Esophagus squamous epithelium (tissue), 5 donors: ENCODE results near the gene PLPPR2. TPM values are rescaled to one million over a fixed set of nuclear protein-coding genes. Genes with fewer than 3 reads are reported as not detected.
A peak's percentile ranks its signal among the peaks of the same experiment; 100 is the strongest.
"Not testable (repeated sequence)": the region's sequence is repeated elsewhere in the genome, so short reads cannot be mapped to it uniquely, and the experiment has no call there.

Experiments
- DNase-seq: peaks from one replicate; lab custom pipeline; 2025; lab: John Stamatoyannopoulos, UW
- H3K27ac ChIP-seq, 4 donors: fragments of 200-600 bp; sonication (generic); one replicate each; pipeline ENCODE4 v1.5.1; 2016 to 2019; ENCODE audit warnings: mild to moderate bottlenecking in 1 of 4
- H3K27me3 ChIP-seq, 4 donors: fragments of 200-600 bp; sonication (generic); 1 replicate in 3 of 4; 2 replicates in 1 of 4; pipeline versions ENCODE4 v1.5.1 to v1.6.0; 2017 to 2021; ENCODE audit warnings: antibody characterized with exemption in 1 of 4
- H3K36me3 ChIP-seq, 3 donors: fragments of 200-600 bp; sonication (generic); one replicate each; pipeline ENCODE4 v1.5.1; 2016 to 2019
- H3K4me1 ChIP-seq, 3 donors: fragments of 200-600 bp; sonication (generic); one replicate each; pipeline ENCODE4 v1.5.1; 2017 to 2019
- H3K4me3 ChIP-seq, 4 donors: fragments of 200-600 bp; sonication (generic); 1 replicate in 3 of 4; 2 replicates in 1 of 4; pipeline ENCODE4 v1.5.1; 2016 to 2019; ENCODE audit warnings: mild to moderate bottlenecking in 2 of 4, moderate library complexity in 1 of 4
- H3K9me3 ChIP-seq, 3 donors: fragments of 200-600 bp; sonication (generic); one replicate each; pipeline ENCODE4 v1.5.1; 2016 to 2019
- CTCF ChIP-seq, 6 experiments: fragments of 450-650 bp in 4 of 6; fragments of 200-600 bp in 2 of 6; sonication (generic) in 2 of 6; IDR thresholded peaks; one replicate each; pipeline ENCODE4 v1.5.1; 2016 to 2019; ENCODE audit warnings: antibody characterized with exemption in 6 of 6, mild to moderate bottlenecking in 4 of 6, moderate library complexity in 4 of 6
- POLR2A ChIP-seq, 4 donors: fragments of 450-650 bp; IDR thresholded peaks; one replicate each; pipeline ENCODE4 v1.6.1; 2017; ENCODE audit warnings: antibody characterized with exemption in 4 of 4, mild to moderate bottlenecking in 4 of 4, moderate library complexity in 3 of 4
- WGBS, 2 donors: methylation state at CpG; one replicate each; pipeline ENCODE4 v1.1.5; 2018; 5-methylcytosine and 5-hydroxymethylcytosine counted together
- intact Hi-C: fragments of 100-400 bp; cut with DNase I; formaldehyde crosslinking; loops from one replicate; pipeline ENCODE4 v1.15.0; 2022
- total RNA-seq, 4 donors: library from RNA; depleted of rRNA; stranded (reverse); fragments of >200 nt; gene quantifications; one replicate each; pipeline ENCODE4 v1.1.0, GENCODE V29; 2016
- donor health status: DM: yes; HTN: yes; CAD: no.

Gene PLPPR2
- total RNA-seq, 4 donors from 2014 or later = 5.1 to 14.2 (median 9.7) TPM

DNA sequence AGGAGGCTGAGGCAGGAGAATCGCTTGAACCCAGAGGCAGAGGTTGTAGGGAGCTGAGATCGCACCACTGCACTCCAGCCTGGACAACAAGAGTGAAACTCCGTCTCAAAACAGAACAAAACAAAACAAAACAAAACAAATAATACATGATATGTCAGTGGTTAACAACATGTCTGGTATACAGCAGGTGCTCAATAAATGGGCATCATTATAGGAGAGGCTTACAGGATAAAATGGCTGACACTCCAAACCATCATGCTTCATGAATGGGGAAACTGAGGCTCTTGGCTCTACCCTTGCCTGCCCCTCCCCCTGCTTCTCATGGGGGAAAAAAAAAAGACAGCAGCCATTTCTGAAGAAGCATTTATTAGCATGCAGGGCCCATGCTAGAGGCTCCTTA lies 12.8 kb upstream of the PLPPR2 start:
- WGBS, 2 donors = 89 to 91% methylated on average over 3 of the region's 3 CpGs
- DNase-seq = no peak
- no peak overlapping the region for H3K27ac ChIP-seq
- H3K27me3 ChIP-seq = no peaks in the 10 kb centered on the region
- H3K4me3 ChIP-seq = no peak overlapping the region
- peaks cover 0 to 23% (median 0%) of the 10 kb centered on the region in 3 donors for H3K36me3 ChIP-seq
- no peaks in the 10 kb centered on the region for H3K9me3 ChIP-seq
- TF ChIP-seq POLR2A (IDR thresholded peaks at IDR 0.05) = no peak
- H3K4me1 ChIP-seq = peaks cover 42 to 75% (median 48%) of the 10 kb centered on the region in 3 donors
- intact Hi-C loops = no loop called here

DNA sequence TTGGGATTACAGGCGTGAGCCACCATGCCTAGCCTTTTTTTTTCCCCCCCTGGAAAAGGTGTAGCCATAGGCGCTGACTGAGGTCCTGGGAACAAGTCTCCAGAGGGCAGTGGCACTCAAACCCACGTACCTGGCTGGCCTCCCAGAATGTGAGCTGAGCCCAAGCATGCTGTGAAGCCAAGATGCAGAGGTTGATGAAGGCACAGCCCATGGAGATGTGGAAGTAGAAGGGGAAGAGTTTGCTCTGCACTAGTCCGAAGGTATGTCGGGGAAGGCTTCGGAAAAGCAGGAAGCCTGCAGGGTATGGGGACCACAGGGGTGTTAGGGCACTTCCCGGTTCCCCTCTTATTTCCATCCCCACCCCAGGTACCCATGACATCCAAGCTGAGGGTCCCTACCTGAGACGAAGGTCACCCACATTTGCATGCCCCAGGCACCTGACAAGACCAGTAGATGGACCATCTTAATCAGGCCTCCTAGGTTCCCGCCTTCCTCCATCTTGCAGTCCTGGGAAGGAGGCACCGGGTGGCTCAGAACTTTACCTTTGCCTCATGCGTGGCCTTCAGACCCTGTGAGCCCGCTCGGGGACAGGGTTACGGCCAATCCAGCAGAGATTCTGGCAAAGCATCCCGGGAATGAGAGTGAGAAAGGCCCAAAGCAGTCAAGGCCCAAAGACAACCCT lies 10.0 kb upstream of the PLPPR2 start:
- H3K4me3 ChIP-seq = peak overlapping the region; percentile 56 to 91 (median 79)

GRCh38 chr19:11346104-11346940 lies 8.9 kb upstream of the PLPPR2 start, which contains the start of the genes CCDC159 and TMEM205:
Gene CCDC159 (plus strand): TSS chr19:11346519. CDS start chr19:11346607, 88 bp downstream.
Gene TMEM205 (minus strand): TSS chr19:11346268. CDS start chr19:11345619, 649 bp downstream.
- intact Hi-C loops = no loop called here
- Histone ChIP-seq H3K9me3 (no peaks in the 10 kb centered on the region), H3K36me3 (peaks cover 0 to 16% (median 0%) of the 10 kb centered on the region in 3 donors), H3K4me1 (peaks cover 27 to 47% (median 33%) of the 10 kb centered on the region in 3 donors), H3K27ac (peak within 1 kb of the TSS; percentile 85 to 94 (median 88)), H3K27me3 (no peaks in the 10 kb centered on the region), H3K4me3 (peak within 1 kb of the TSS; percentile 56 to 91 (median 79))
- DNase-seq = peak; percentile 89
- no peak for TF ChIP-seq CTCF (IDR thresholded peaks at IDR 0.05)
- TF ChIP-seq POLR2A (IDR thresholded peaks at IDR 0.05) = peak in 3 of 4 donors; percentile 73 to 78 (median 78)
- WGBS, 2 donors = 0 to 1% methylated on average over 19 to 24 of the region's 50 CpGs

More for the DNA sequence above, 10.0 kb upstream of the PLPPR2 start:
- no peaks in the 10 kb centered on the region for H3K9me3 ChIP-seq
- peak overlapping the region; percentile 85 to 94 (median 88) for H3K27ac ChIP-seq
- no peak for DNase-seq
- TF ChIP-seq POLR2A (IDR thresholded peaks at IDR 0.05) (no peak), CTCF (IDR thresholded peaks at IDR 0.05) (no peak)
- WGBS, 2 donors = 38 to 43% methylated on average over 5 to 10 of the region's 15 CpGs
- no peaks in the 10 kb centered on the region for H3K27me3 ChIP-seq
- H3K36me3 ChIP-seq = peaks cover 0 to 18% (median 0%) of the 10 kb centered on the region in 3 donors
- intact Hi-C loops = no loop called here
- H3K4me1 ChIP-seq = peaks cover 27 to 50% (median 33%) of the 10 kb centered on the region in 3 donors

GRCh38 chr19:11347546-11348039 lies 7.6 kb upstream of the PLPPR2 start:
- TF ChIP-seq POLR2A (IDR thresholded peaks at IDR 0.05) = no peak
- no peak for TF ChIP-seq CTCF (IDR thresholded peaks at IDR 0.05)
- H3K4me3 ChIP-seq = no peak overlapping the region
- intact Hi-C loops = no loop called here
- WGBS, 2 donors = 69 to 71% methylated on average over 3 to 6 of the region's 7 CpGs
- H3K27ac ChIP-seq = peak overlapping the region in 1 of 4 donors; percentile 86
- no peak for DNase-seq
- H3K36me3 ChIP-seq = peaks cover 0 to 4% (median 0%) of the 10 kb centered on the region in 3 donors
- no peaks in the 10 kb centered on the region for H3K27me3 ChIP-seq
- peaks cover 27 to 47% (median 33%) of the 10 kb centered on the region in 3 donors for H3K4me1 ChIP-seq
- H3K9me3 ChIP-seq = no peaks in the 10 kb centered on the region

DNA sequence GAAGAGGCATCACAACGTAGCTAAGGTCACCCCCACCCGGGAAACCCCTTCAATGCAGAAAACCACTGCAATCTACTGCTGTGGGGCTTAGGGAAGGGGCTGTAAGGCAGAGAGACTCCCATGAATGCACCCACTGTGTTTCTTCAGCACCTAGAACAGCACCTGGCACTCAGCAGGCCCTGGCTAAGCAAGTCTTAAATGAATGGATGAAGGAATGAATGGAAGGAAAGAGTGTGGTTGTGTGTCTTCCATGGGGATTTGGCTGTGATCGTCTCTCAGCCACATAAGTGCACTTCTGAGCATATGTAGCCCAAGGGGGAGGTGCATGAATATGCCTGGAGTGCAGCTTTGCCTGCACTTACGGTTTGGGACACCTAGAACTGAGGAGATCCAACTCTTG lies 6.1 kb upstream of the PLPPR2 start:
- 76 to 83% methylated on average over 2 of the region's 4 CpGs for WGBS, 2 donors
- no peaks in the 10 kb centered on the region for H3K27me3 ChIP-seq
- no peak overlapping the region for H3K27ac ChIP-seq
- H3K36me3 ChIP-seq = no peaks in the 10 kb centered on the region
- no peak overlapping the region for H3K4me3 ChIP-seq
- H3K9me3 ChIP-seq = no peaks in the 10 kb centered on the region
- H3K4me1 ChIP-seq = peaks cover 17 to 31% (median 22%) of the 10 kb centered on the region in 3 donors
- intact Hi-C loops = no loop called here
- TF ChIP-seq POLR2A (IDR thresholded peaks at IDR 0.05) (no peak), CTCF (IDR thresholded peaks at IDR 0.05) (no peak)
- DNase-seq = no peak

DNA sequence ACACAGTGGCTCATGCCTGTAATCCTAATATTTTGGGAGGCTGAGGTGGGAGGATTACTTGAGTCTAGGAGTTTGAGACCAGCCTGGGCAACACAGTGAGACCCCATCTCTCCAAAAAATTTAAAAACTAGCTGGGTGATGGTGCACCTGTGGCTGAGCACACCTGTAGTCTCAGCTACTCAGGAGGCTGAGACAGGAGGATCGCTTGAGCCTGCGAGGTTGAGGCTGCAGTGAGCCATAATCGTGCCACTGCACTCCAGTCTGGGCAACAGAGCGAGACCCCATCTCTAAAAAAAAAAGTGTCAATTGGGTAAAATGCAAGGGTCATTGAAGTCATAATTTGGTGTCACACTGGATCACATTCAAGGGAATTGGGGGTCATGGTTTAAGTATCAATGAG lies 1.1 kb upstream of the PLPPR2 start:
- H3K4me3 ChIP-seq, H3K36me3 ChIP-seq, DNase-seq, H3K27me3 ChIP-seq, intact Hi-C loops, H3K27ac ChIP-seq, H3K9me3 ChIP-seq: not testable (repeated sequence)
- 93 to 100% methylated on average over 3 to 4 of the region's 4 CpGs for WGBS, 2 donors
- peaks cover 0 to 24% (median 3%) of the 10 kb centered on the region in 3 donors for H3K4me1 ChIP-seq
